Heart left ventricle (tissue), 13 donors: Measurements from ENCODE around the gene CLRN1.

Experiments
- POLR2A ChIP-seq, 2 donors: fragments of 450-650 bp; IDR thresholded peaks; one replicate each; pipeline ENCODE4 v1.6.1; 2017; ENCODE audit warnings: antibody characterized with exemption in 2 of 2, mild to moderate bottlenecking in 2 of 2, moderate library complexity in 2 of 2
- TF ChIP-seq, protein P1 (sequence below), 12 donors: fragments of 200-600 bp; sonication (generic) in 4 of 12; IDR thresholded peaks; one replicate each; pipeline versions ENCODE4 v1.5.0 to v1.8.0; 2018 to 2022; ENCODE audit warnings: antibody characterized with exemption in 12 of 12, mild to moderate bottlenecking in 5 of 12
- donor health status: ischemic (EF 13 %, LVEDD 7.1; RV severe dilation, severe dysfunction).
- donor health status: DM: no; HTN: yes; CAD: no.
- donor health status: DM: no; HTN: no; CAD: no.
- donor health status: ischemic (EF 25% LVEDD 6.9; RV normal size, moderate dysfunction).
- donor health status: ischemic (EF 25% LVEDD 5.7; RV mildly dilated, moderate dysfunction).
- donor health status: ischemic (EF 35%, LVEDD 5.7; RV mildly dilated, moderate dysfunction).
- donor health status: nonischemic (EF 11% LVEDD 7.7; RV severe dilation, severe dysfunction).
- donor health status: DM: yes; HTN: yes; CAD: no.
- donor health status: PGD.
- donor health status: ischemic (EF 29% LVEDD 5.4; RV normal size, mild dysfunction).
- donor health status: nonischemic (EF 23%, LVEDD 6.1; RV moderate dilation, normal function).

DNA sequence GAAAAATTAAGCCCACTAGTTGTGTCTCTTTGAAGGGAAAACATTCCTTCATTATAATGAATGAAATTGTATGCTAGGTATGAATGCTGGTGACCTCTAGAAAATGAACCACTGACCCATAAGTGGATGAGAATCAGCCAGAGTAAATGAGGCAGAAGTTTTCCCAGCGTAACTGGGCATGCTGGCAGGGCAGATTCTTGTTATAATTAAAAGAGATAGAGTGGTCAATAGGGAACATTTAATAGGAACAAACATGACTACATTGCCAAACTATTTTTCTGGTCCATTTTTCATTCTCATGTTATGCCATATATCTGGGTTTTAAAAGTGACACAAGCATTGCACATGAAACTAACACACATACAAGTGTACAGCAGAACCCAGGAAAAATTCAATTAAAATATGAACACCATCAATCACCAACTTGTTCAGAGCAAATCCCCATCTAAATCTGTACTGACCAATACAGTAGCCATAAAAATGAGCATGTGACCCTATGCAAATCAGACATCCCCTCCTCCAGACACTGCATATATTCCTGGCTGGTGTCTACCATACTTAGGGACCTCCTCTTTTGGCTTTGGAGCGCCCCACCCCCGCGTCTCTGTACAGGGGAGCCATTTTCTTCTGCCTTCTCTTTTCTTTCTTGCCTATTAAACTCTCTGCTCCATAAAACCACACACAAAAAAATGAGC, 4.0 kb downstream of the CLRN1 start:
- TF ChIP-seq, protein P1, sequence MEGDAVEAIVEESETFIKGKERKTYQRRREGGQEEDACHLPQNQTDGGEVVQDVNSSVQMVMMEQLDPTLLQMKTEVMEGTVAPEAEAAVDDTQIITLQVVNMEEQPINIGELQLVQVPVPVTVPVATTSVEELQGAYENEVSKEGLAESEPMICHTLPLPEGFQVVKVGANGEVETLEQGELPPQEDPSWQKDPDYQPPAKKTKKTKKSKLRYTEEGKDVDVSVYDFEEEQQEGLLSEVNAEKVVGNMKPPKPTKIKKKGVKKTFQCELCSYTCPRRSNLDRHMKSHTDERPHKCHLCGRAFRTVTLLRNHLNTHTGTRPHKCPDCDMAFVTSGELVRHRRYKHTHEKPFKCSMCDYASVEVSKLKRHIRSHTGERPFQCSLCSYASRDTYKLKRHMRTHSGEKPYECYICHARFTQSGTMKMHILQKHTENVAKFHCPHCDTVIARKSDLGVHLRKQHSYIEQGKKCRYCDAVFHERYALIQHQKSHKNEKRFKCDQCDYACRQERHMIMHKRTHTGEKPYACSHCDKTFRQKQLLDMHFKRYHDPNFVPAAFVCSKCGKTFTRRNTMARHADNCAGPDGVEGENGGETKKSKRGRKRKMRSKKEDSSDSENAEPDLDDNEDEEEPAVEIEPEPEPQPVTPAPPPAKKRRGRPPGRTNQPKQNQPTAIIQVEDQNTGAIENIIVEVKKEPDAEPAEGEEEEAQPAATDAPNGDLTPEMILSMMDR (IDR thresholded peaks at IDR 0.05): no peak
- no peak for TF ChIP-seq POLR2A (IDR thresholded peaks at IDR 0.05)
